GM21723 (cell line): ENCODE measurements around the gene PDGFD.

Experiments used
- ATAC-seq: cut with Tn5 transposase; IDR thresholded peaks from one replicate; pipeline ENCODE4 v1.9.1; 2021; ENCODE audit warnings: mild to moderate bottlenecking, moderate library complexity; ENCODE audit not compliant: unreplicated experiment

PDGFD gene

DNA sequence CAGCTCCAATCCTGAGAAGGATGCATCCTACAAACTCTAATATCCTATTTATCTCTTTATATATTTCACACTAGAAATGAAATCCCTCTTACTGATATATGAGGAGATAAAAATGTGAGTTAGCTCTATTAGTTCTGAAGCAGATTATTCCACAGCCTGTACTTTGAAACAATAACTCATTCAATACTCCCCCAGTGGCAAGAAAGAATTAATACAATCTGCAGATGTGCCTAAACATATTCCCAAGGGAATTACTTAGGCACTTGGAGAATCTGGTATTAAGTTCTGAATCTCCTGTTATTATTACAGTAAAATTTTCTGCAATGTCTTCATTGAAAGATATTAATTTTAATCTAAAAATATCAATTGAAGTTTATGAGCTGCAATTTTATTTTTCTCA is 68.2 kb downstream of the PDGFD start:
- ATAC-seq = no peak

DNA sequence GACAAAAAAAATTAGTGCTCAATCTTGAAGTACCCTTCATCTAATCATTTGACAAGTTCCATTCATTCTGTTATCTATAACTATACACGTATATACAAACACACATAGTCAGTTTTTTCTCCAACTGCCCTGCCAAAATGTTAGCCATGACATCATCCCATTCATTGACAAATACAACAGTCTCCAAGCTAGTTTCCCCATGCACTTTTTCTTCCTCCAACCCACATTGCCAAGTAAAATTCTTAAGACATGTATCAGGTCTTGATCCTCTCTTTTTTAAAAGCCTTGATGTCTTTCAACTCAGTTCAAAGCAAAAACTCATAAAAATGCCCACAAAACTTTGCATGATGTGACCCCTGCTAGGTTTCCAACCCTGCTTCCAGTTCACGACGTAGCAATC is 69.4 kb downstream of the PDGFD start:
- ATAC-seq = no peak

GRCh38 chr11:104093426-104094280 is 70.3 kb downstream of the PDGFD start:
- ATAC-seq = no peak

DNA sequence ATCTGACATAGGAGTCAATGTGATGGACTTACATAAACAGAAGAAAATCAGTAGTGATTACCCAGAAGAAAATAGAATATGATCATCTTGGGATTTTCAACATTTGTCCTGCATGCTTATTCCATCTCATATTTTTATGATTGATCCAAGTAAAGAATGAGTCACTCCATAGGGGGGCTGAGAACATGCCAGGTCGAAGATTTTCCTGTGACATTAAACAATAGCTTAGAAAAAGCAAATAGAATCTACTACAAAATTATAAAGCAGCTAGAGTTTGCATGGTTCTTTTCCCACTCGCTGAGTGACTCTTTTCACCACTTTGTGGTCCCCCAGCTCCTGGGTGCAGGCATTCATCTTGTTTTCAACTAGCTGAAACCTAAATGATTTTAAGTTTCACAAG is 71.2 kb downstream of the PDGFD start:
- no peak for ATAC-seq

DNA sequence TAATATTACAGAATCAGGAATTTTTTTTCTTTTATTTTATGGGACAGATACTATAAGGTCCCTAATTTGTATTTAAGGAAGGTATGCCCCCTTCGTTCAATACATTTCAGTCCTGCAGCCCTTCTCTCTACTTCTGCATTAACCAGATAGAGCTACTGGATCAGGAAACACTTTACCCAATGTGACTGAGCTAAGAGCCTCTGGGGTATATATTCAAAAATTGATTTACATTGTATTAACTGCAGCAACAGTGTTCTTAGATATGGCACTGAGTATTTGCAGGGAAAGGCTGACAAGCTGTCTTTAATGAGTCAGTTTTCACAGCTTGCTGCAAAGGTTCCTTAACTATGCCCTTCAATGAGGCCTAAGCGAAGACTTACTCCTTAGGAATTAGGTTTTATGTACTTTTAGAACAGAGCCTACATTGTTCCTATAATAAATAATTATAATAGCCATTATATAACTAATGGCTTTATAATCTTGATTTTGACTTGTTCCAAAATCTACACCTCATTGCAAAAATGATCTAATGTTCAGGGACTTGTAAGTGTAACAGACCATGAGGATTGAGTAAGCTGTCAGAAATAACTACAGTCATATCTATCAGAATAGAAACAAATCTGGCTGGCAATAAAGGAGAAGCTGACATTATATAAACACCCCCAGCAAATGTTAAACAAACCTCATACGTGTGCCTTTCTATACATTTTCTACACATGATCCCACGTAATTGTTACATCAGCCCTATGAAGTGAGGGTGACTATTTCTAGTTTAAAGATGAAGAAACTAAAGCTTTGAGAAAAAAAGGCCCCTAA is 72.5 kb downstream of the PDGFD start:
- ATAC-seq = no peak

GRCh38 chr11:104090767-104091166 is 73.2 kb downstream of the PDGFD start:
- no peak for ATAC-seq

DNA sequence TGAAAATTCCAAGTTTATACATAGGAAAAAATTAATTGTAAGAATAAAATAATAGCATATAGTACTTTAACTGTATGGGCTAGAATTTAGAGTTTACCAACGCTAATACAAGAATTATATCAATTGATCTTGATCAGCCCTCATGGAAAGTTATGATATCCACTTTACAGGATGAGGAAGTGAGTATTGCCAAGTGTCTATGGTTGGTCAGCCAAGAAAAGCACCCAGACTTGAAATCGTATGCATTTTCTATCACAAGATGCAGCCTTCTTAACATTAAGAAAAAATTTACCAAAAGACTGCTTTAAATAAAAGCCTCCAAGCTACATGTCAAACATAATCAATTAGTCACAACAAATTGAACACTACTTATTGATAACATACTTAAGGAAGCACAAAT is 74.5 kb downstream of the PDGFD start:
- ATAC-seq = no peak

DNA sequence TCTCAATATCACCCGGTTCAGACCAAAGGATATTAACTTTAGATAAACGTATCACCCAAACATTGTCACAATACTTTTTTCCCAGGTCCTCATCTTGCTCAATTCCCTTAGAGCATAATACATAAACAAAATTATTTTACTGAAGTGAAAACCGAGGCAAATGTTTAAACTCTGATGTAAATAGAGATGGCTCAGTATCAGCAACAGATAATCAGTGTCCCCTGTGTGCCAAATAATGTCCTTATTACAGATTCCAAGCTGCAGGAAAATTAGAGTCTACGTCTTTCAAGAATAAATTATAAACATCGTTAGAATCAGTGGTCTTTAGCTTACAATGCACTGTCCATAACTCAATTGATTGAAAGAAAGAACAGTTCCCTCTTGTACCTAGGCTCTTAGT is 77.3 kb downstream of the PDGFD start:
- ATAC-seq = no peak

DNA sequence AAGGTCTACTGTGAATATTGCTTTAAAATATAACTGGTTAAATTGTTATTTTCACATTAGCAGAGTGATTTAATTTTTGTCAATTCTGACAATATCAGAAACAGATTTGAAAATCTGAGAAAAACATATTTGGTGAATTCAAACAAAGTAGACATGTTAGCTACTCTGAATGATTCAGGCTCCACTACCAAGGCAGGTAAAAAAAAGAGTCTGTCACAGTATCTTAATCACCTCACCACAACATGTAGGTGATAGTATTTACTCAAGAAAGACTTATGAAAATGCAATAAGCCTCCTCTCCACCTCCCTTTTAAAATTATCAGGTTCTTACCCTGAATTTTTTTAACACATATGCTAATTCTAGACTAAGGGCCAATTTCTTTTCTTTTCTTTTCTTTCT is 85.0 kb downstream of the PDGFD start:
- ATAC-seq = no peak

GRCh38 chr11:104078245-104078644 is 85.7 kb downstream of the PDGFD start:
- no peak for ATAC-seq

DNA sequence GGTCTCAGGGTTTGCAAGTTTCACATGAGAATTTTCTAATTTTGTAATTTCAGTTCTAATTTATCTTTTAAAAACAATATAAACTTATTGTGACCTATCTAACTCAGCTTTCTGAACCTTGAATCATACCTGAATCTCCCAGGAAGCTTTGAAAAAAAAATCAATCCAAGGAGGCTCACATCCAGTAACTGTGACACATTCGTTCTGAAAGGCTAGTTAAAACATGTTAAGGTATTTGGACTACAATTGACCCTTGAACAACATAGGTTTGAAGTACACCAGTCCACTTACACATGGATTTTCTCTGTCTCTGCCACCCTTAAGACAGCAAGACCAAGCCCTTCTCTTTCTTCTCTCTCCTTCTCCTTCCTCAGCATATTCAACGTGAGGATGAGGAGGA is 87.5 kb downstream of the PDGFD start:
- ATAC-seq = no peak

GRCh38 chr11:104075706-104076105 is 88.2 kb downstream of the PDGFD start:
- ATAC-seq = no peak

DNA sequence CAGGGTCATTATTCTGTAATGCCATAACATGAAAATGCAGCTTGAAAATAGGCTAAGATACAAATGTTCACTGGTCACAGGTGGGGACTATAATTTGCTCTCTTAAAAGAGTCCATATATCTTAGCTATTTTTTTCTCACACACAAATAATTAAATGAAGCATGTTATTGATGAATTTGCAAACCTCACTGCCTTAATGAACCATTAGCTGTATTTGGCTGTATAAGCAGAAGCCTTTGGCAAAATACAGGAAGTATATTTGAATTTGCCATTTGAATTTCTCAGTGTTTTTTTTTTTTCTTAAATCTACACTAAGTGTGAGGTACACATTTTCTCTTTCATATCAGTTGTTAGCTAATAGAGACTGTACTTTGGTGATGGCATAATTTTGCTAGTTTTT is 88.9 kb downstream of the PDGFD start:
- ATAC-seq = no peak

DNA sequence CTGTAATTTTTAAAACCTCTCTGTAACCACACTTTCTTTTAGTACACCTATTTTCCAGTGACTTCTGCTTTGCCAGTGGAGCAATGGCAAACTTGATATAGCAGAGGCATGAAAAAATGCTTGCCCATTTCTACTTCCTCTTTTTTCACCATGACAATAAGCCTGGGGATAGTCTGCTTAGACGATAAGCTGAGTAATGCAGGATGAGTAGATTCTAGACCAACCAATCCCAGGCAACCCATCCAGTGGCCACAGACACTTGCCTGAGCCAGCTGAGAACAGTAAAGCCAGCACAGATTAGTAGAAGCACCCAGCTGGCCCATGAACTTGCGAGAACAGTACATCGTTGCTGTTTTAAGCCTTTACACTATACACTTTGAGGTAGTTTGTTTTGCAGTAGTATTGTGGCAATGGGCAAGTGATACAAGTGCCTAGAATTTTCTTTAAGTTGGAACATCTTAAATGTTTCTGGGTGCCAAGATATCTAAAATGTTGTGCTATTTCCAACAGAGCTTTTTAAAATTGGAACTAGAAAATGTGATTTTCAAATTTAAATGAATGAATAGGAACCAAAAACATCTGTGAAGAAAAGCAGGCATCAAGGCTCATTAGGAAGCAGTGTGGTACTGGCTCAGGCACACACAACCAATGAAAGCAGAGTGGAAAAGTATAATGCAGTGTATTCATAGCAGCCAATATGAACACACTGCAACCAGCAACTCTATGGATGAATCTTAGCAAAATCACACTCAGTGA is 89.8 kb downstream of the PDGFD start:
- peak; percentile 81 for ATAC-seq

GRCh38 chr11:104067534-104067933 is 96.4 kb downstream of the PDGFD start:
- ATAC-seq = no peak

GRCh38 chr11:104064034-104064630 is 99.8 kb downstream of the PDGFD start:
- no peak for ATAC-seq

- no peak for ATAC-seq
These were observed 102.0 kb downstream of the PDGFD start for GRCh38 chr11:104061853-104062521.

- ATAC-seq = peak; percentile 61
These were observed 103.1 kb downstream of the PDGFD start for GRCh38 chr11:104060820-104061219.

- no peak for ATAC-seq
These were observed 103.7 kb downstream of the PDGFD start for GRCh38 chr11:104060004-104060794.

- ATAC-seq = no peak
These were observed 105.3 kb downstream of the PDGFD start for GRCh38 chr11:104058680-104059079.
